Colonic mucosa (tissue), 4 donors: ENCODE measurements around the gene MYZAP. TPM values are rescaled to one million over a fixed set of nuclear protein-coding genes. Genes with fewer than 3 reads are reported as not detected.

Source experiments
- DNase-seq: peaks from one replicate; pipeline ENCODE4 v3.0.0-alpha.2; 2020
- H3K27ac ChIP-seq: fragments of 200-600 bp; one replicate; pipeline ENCODE4 v1.8.0; 2021
- H3K27me3 ChIP-seq: fragments of 200-600 bp; one replicate; pipeline ENCODE4 v1.8.0; 2021
- H3K36me3 ChIP-seq: fragments of 200-600 bp; one replicate; pipeline ENCODE4 v1.8.0; 2021
- H3K4me1 ChIP-seq: fragments of 200-600 bp; one replicate; pipeline ENCODE4 v1.8.0; 2021; ENCODE audit warnings: mild to moderate bottlenecking
- H3K4me3 ChIP-seq: fragments of 200-600 bp; one replicate; pipeline ENCODE4 v1.8.0; 2021
- H3K9ac ChIP-seq, 2 donors: one replicate each; pipeline ENCODE4 v1.7.0; 2013; ENCODE audit warnings: control low read depth in 2 of 2, low read depth in 2 of 2, low read length in 2 of 2
- H3K9me3 ChIP-seq: fragments of 200-600 bp; one replicate; pipeline ENCODE4 v1.8.0; 2021
- intact Hi-C: fragments of 100-400 bp; cut with DNase I; formaldehyde crosslinking; loops from one replicate; pipeline ENCODE4 v1.14.1; 2022
- total RNA-seq, 2 donors: library from RNA; stranded (reverse); fragmentation: NEBNext Ultra II Directional in 1 of 2; extraction: Animal tissue kit (Norgen Biotek cat#: 25700) in 1 of 2; gene quantifications; one replicate each; pipeline ENCODE4 v1.2.1, GENCODE V29; 2021
- TF ChIP-seq, protein P1 (sequence below): fragments of 200-600 bp; IDR thresholded peaks from one replicate; pipeline ENCODE4 v1.8.0; 2022; ENCODE audit warnings: antibody characterized with exemption, mild to moderate bottlenecking
- donor health status: healthy.
- donor health status: DM: no; HTN: no; CAD: no.
- donor health status: DM: no; HTN: no; CAD: no.

Gene MYZAP
- total RNA-seq, 2 donors from 2014 or later, result 11.7 to 12.2 TPM

- peak overlapping the region; percentile 3 for H3K27ac ChIP-seq
Measured at GRCh38 chr15:57668016-57668415, 76.3 kb downstream of the MYZAP start.

GRCh38 chr15:57671636-57672035 is 79.9 kb downstream of the MYZAP start:
- Histone ChIP-seq H3K9ac (no peak overlapping the region), H3K27me3 (no peaks in the 10 kb centered on the region), H3K9me3 (no peaks in the 10 kb centered on the region), H3K4me1 (no peaks in the 10 kb centered on the region), H3K36me3 (no peaks in the 10 kb centered on the region), H3K4me3 (no peak overlapping the region), H3K27ac (no peak overlapping the region)
- intact Hi-C loops, result no loop called here
- no peak for DNase-seq
- TF ChIP-seq, protein P1, sequence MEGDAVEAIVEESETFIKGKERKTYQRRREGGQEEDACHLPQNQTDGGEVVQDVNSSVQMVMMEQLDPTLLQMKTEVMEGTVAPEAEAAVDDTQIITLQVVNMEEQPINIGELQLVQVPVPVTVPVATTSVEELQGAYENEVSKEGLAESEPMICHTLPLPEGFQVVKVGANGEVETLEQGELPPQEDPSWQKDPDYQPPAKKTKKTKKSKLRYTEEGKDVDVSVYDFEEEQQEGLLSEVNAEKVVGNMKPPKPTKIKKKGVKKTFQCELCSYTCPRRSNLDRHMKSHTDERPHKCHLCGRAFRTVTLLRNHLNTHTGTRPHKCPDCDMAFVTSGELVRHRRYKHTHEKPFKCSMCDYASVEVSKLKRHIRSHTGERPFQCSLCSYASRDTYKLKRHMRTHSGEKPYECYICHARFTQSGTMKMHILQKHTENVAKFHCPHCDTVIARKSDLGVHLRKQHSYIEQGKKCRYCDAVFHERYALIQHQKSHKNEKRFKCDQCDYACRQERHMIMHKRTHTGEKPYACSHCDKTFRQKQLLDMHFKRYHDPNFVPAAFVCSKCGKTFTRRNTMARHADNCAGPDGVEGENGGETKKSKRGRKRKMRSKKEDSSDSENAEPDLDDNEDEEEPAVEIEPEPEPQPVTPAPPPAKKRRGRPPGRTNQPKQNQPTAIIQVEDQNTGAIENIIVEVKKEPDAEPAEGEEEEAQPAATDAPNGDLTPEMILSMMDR, result no peak

More at GRCh38 chr15:57668016-57668415, 76.3 kb downstream of the MYZAP start:
- DNase-seq, result no peak
- intact Hi-C loops, result no loop called here
- Histone ChIP-seq H3K4me3 (no peak overlapping the region), H3K4me1 (no peaks in the 10 kb centered on the region), H3K9me3 (no peaks in the 10 kb centered on the region), H3K27me3 (no peaks in the 10 kb centered on the region), H3K36me3 (no peaks in the 10 kb centered on the region), H3K9ac (no peak overlapping the region)
- TF ChIP-seq, protein P1, result no peak

- H3K9ac ChIP-seq, result no peak overlapping the region
- DNase-seq, result no peak
- no peaks in the 10 kb centered on the region for H3K4me1 ChIP-seq
- H3K4me3 ChIP-seq, result no peak overlapping the region
- H3K27me3 ChIP-seq, result no peaks in the 10 kb centered on the region
- H3K9me3 ChIP-seq, result no peaks in the 10 kb centered on the region
- intact Hi-C loops, result no loop called here
- TF ChIP-seq, protein P1, result no peak
- no peak overlapping the region for H3K27ac ChIP-seq
- no peaks in the 10 kb centered on the region for H3K36me3 ChIP-seq
Measured at GRCh38 chr15:57675481-57676181, 83.9 kb downstream of the MYZAP start.

DNA sequence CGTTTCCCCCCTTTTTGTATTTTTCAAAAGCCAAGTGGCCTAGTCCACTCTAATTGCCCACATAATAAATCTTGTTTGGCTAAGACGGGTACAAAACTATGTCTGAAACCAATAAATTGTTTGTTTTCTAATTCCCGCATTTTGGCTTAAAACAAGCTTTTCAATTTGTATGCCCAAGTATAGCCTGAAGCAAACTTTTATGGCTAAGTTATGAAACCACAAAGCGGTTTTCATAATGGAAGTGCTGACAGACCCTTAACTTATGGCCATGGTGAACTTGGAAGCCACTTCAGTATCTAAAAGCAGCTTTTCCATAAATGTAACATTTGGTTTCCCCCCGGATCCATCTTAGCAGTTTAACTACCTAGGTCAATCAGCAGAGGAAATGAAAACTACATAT is 84.9 kb downstream of the MYZAP start:
- no peaks in the 10 kb centered on the region for H3K4me1 ChIP-seq
- no peaks in the 10 kb centered on the region for H3K36me3 ChIP-seq
- H3K27me3 ChIP-seq, result no peaks in the 10 kb centered on the region
- no peak overlapping the region for H3K27ac ChIP-seq
- TF ChIP-seq, protein P1, result no peak
- DNase-seq, result no peak
- intact Hi-C loops, result no loop called here
- no peak overlapping the region for H3K4me3 ChIP-seq
- no peak overlapping the region for H3K9ac ChIP-seq
- H3K9me3 ChIP-seq, result no peaks in the 10 kb centered on the region

GRCh38 chr15:57677204-57677603 is 85.5 kb downstream of the MYZAP start:
- H3K27me3 ChIP-seq, result no peaks in the 10 kb centered on the region
- H3K9ac ChIP-seq, result no peak overlapping the region
- H3K4me3 ChIP-seq, result no peak overlapping the region
- no peaks in the 10 kb centered on the region for H3K4me1 ChIP-seq
- H3K36me3 ChIP-seq, result no peaks in the 10 kb centered on the region
- TF ChIP-seq, protein P1, result no peak
- no peaks in the 10 kb centered on the region for H3K9me3 ChIP-seq
- H3K27ac ChIP-seq, result no peak overlapping the region
- DNase-seq, result no peak
- intact Hi-C loops, result no loop called here
